Omental fat pad (tissue), 4 donors: ENCODE measurements around the gene TRERF1. TPM values are rescaled to one million over a fixed set of nuclear protein-coding genes. Genes with fewer than 3 reads are reported as not detected.

ENCODE experiments used
- ATAC-seq: fragments of 150-250 bp; one replicate; pipeline ENCODE4 v1.9.1; 2016; ENCODE audit warnings: mild to moderate bottlenecking, moderate library complexity; ENCODE audit not compliant: low FRiP score
- DNase-seq: peaks from one replicate; pipeline ENCODE4 v3.0.0-alpha.2; 2019; ENCODE audit warnings: low spot score
- total RNA-seq, 4 donors: library from RNA; depleted of rRNA; stranded (reverse); fragments of >200 nt; gene quantifications; one replicate each; pipeline ENCODE4 v1.1.0, GENCODE V29; 2016
- TF ChIP-seq, protein P1 (sequence below), 3 donors: fragments of 450-650 bp; IDR thresholded peaks; one replicate each; pipeline ENCODE4 v1.5.1; 2016 to 2017; ENCODE audit warnings: antibody characterized with exemption in 3 of 3, mild to moderate bottlenecking in 3 of 3, moderate library complexity in 2 of 3

Gene TRERF1
- total RNA-seq, 4 donors from 2014 or later, result 2.0 to 10.2 (median 2.6) TPM

DNA sequence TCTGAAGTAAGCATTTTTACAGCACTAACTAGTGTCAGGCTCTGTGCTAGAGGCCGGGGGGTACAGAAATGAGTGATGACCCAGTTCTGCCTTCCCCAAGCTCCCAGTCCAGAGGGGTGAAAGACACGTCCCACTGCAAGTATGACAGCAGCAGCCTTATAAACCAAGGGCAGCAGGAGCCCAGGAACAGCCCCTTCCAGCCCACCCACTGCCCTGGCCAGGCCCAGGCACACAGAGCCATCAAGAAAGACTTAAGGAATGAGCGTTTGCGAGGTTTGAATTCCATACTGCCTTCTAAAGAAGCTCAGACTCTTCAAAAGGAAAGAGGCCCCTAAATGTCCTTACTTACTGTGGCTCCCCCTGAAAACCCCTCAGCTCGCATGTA is 10.0 kb downstream of the TRERF1 start:
- no peak for DNase-seq
- TF ChIP-seq, protein P1, sequence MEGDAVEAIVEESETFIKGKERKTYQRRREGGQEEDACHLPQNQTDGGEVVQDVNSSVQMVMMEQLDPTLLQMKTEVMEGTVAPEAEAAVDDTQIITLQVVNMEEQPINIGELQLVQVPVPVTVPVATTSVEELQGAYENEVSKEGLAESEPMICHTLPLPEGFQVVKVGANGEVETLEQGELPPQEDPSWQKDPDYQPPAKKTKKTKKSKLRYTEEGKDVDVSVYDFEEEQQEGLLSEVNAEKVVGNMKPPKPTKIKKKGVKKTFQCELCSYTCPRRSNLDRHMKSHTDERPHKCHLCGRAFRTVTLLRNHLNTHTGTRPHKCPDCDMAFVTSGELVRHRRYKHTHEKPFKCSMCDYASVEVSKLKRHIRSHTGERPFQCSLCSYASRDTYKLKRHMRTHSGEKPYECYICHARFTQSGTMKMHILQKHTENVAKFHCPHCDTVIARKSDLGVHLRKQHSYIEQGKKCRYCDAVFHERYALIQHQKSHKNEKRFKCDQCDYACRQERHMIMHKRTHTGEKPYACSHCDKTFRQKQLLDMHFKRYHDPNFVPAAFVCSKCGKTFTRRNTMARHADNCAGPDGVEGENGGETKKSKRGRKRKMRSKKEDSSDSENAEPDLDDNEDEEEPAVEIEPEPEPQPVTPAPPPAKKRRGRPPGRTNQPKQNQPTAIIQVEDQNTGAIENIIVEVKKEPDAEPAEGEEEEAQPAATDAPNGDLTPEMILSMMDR (IDR thresholded peaks at IDR 0.05), result no peak
- ATAC-seq, result no peak

DNA sequence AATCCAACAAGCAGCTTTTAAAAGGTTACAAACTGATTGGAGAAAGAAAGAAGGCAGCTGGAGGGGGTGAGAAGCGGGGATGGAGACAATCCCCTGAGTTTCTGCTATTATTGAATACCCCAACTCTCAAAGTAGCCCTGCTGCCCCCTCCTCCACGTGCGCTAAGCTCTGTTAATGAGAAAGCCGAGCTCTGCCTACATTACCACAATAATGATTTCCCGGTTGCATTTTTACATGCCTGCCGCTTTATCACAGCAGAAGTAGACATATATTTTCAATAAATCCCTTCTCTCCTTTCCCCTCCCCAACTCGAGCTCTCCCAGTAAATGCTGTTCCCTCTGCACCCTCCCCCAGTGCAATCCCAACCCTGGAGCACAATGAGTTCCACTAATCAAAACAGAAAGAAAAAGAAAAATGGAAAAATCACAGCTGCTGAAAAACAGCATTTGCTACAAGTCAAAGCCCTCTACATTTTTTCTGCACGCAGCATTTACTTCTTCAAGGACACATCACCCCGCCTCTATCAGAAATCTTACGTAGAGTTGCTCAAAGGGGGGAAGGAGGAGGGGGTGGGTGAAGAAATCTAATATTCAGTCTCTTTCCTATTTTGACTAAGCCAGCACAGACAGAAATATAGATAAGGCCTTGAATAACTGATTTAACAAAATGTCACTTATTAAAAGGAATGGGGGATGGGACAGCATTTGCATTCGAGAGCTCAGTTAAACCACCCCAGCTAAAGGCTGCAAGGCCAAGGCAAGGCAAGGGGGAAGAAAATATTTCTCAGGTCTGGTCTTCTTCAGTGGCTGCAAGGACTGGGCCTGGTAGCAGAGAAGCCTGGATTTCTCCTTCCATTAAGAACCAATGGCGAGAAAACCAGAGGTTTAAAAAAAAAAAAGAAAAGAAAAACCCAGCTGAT is 10.7 kb downstream of the TRERF1 start:
- DNase-seq (no peak), ATAC-seq (peak; percentile 39)
- TF ChIP-seq, protein P1 (IDR thresholded peaks at IDR 0.05), result no peak

DNA sequence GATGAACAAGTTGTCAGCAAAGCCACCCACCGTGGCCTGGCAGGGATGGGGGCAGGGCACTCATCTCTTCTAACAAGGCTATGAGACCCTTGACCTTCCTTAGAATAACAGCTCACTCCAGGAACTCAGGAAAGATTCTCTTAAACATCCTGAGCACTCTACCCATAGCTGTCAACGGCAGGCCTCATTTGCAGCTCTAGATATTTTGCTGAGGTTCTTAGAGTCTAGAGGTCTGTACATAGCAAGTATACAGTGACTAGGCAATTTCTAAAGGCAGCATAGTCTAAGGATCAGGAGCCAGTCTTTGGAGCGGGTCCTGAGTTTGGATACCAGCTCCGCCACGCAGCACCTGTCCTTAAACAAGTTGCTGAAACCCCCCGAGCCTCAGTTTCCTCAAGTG is 11.7 kb downstream of the TRERF1 start:
- TF ChIP-seq, protein P1 (IDR thresholded peaks at IDR 0.05), result no peak
- no peak for DNase-seq
- no peak for ATAC-seq

DNA sequence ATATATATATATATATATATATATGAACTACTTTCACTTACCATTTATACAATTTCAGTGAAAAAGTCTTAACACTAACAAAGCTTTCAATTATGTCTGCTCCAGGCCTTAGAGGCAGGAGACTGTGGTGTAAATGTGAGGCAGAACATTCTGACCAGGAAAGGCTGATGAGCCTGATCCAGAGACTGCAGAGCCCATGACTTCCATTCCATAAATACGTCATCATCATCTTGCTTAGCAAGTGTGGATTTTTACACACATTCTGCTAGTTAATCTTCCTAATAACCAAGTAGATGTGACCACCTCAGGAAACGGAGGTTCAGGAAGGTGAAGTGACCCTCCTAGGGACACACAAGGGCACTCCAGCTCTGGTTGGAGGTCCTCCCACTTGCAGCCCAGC is 14.9 kb downstream of the TRERF1 start:
- DNase-seq (no peak), ATAC-seq (no peak)
- TF ChIP-seq, protein P1 (IDR thresholded peaks at IDR 0.05), result no peak

DNA sequence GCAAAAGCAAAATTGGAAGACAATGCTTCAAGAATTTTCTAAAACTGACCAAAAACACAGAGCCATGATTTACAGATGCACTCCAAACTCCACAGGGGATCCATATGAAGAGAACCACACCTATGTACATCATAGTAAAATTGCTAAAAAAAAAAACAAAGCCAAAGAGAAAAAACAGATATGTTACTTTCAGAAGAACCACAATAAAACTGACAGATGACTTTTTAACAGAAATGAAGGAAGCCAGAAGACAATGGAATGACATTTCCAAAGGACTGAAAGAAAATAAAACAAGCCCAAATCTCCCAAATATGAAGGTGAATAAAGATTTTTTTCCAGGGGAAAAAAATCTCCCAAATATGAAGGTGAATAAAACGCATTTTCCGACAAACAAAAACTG is 17.5 kb downstream of the TRERF1 start:
- TF ChIP-seq, protein P1 (IDR thresholded peaks at IDR 0.05), result no peak
- DNase-seq, result no peak
- ATAC-seq, result no peak

DNA sequence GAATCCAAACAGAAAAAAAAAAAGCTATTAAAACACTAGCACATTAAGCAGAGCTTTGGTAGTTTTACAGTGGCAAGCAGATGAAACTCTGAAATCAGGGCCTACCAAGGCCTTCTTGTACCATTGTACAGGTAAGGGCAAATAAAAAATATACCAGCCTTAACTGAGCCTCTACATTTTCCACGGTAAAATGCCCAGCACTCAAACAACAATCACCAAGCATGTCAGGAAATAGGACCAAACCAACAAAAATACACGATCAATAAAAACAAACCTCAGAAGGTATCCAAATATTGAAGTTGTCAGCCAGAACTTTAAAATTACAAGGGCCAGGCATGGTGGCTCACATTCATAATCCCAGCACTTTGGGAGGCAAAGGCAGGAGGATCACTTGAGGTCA is 18.3 kb downstream of the TRERF1 start:
- TF ChIP-seq, protein P1 (IDR thresholded peaks at IDR 0.05), result no peak
- DNase-seq (no peak), ATAC-seq (no peak)

DNA sequence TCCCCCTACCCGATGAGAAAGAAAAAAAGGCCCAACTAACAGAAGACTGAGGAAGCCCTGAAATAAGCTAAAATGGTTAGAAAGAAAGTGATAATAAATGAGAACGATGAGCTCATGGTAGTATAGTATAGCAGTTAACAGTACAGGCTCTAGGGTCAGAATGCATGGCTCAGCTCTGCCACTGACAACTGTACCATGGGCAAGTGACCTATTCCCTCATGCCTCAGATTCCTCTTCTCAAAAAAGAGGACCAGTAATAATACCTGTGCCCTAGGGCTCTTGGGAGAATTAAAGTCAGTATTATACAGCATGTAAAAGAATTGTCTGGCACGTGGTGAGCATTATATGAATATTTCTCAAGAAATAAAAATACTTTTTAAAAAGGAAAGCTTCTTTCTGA is 19.8 kb downstream of the TRERF1 start:
- TF ChIP-seq, protein P1 (IDR thresholded peaks at IDR 0.05), result no peak
- no peak for DNase-seq
- no peak for ATAC-seq
